CD4-positive, alpha-beta memory T cell (primary cell): ENCODE measurements around the gene LMF2. TPM values are rescaled to one million over a fixed set of nuclear protein-coding genes. Genes with fewer than 3 reads are reported as not detected.

ENCODE experiments used
- CTCF ChIA-PET: fragments of 350-600 bp; sonication (Branson Sonifier 250); formaldehyde crosslinking; loops from one replicate; lab custom pipeline; 2021; ENCODE audit warnings: inconsistent platforms; ENCODE audit not compliant: partially characterized antibody; lab: Charles Lee
- POLR2A ChIA-PET: fragments of 350-600 bp; sonication (Branson Sonifier 250); formaldehyde crosslinking; loops from one replicate; lab custom pipeline; 2021; ENCODE audit not compliant: partially characterized antibody; lab: Charles Lee
- DNase-seq, 5 donors: peaks; one replicate each; pipeline versions ENCODE4 v3.0.0 to v3.0.0-alpha.2; 2020 to 2022; ENCODE audit warnings: mixed read lengths in 1 of 5
- H3K27ac ChIP-seq: one replicate; pipeline ENCODE4 v1.7.0; 2013; ENCODE audit warnings: low read depth, low read length
- H3K27me3 ChIP-seq: 2 replicates; pipeline ENCODE4 v1.7.0; 2013; ENCODE audit warnings: mild to moderate bottlenecking, low read length, moderate library complexity; ENCODE audit not compliant: insufficient read depth
- H3K36me3 ChIP-seq: 2 replicates; pipeline ENCODE4 v1.7.0; 2013; ENCODE audit warnings: mild to moderate bottlenecking, low read length, moderate library complexity; ENCODE audit not compliant: insufficient read depth
- H3K4me1 ChIP-seq: 2 replicates; pipeline ENCODE4 v1.7.0; 2013; ENCODE audit warnings: mild to moderate bottlenecking, low read length, moderate library complexity; ENCODE audit not compliant: insufficient read depth
- H3K4me3 ChIP-seq, 2 donors: one replicate each; pipeline ENCODE4 v1.7.0; 2013; ENCODE audit warnings: low read length in 2 of 2, mild to moderate bottlenecking in 1 of 2
- H3K9me3 ChIP-seq, 2 donors: one replicate each; pipeline ENCODE4 v1.7.0; 2013; ENCODE audit warnings: low read length in 2 of 2, control low read depth in 1 of 2; ENCODE audit not compliant: control insufficient read depth in 1 of 2
- H3K27ac Mint-ChIP-seq, 7 donors: one replicate each; pipeline ENCODE4 v1.8.0; 2020 to 2021; ENCODE audit warnings: mixed read lengths in 7 of 7, mild to moderate bottlenecking in 6 of 7, inconsistent platforms in 3 of 7, moderate library complexity in 3 of 7
- H3K27me3 Mint-ChIP-seq, 2 donors: one replicate each; pipeline ENCODE4 v1.8.0; 2020 to 2021; ENCODE audit warnings: mixed read lengths in 2 of 2
- H3K36me3 Mint-ChIP-seq, 2 donors: one replicate each; pipeline ENCODE4 v1.8.0; 2020 to 2021; ENCODE audit warnings: mixed read lengths in 2 of 2, inconsistent platforms in 1 of 2, mild to moderate bottlenecking in 1 of 2
- H3K4me1 Mint-ChIP-seq, 4 donors: one replicate each; pipeline ENCODE4 v1.8.0; 2020 to 2021; ENCODE audit warnings: mixed read lengths in 4 of 4, mild to moderate bottlenecking in 1 of 4
- H3K4me3 Mint-ChIP-seq, 8 donors: one replicate each; pipeline ENCODE4 v1.8.0; 2020 to 2021; ENCODE audit warnings: mixed read lengths in 8 of 8, mild to moderate bottlenecking in 7 of 8, moderate library complexity in 6 of 8, inconsistent platforms in 3 of 8
- H3K9me3 Mint-ChIP-seq, 8 donors: one replicate each; pipeline ENCODE4 v1.8.0; 2020 to 2021; ENCODE audit warnings: mixed read lengths in 8 of 8, mild to moderate bottlenecking in 5 of 8, inconsistent platforms in 3 of 8, moderate library complexity in 1 of 8
- intact Hi-C: fragments of 100-400 bp; cut with micrococcal nuclease; formaldehyde crosslinking; loops from one replicate; pipeline ENCODE4 v1.15.1; 2023
- polyA plus RNA-seq, 2 donors: library from polyadenylated mRNA; unstranded; fragments of 300-500 nt; fragmentation: Illumina TruSeq; gene quantifications; one replicate each; pipeline ENCODE4 v1.2.3, GENCODE V29; 2021
- total RNA-seq, 2 experiments: library from RNA; stranded (reverse); gene quantifications; one replicate each; pipeline ENCODE4 v1.2.3, GENCODE V29; 2021

The LMF2 gene
- total and polyA plus RNA-seq, 4 experiments from 2014 or later, result 21.7 to 155 (median 93.1) TPM

DNA sequence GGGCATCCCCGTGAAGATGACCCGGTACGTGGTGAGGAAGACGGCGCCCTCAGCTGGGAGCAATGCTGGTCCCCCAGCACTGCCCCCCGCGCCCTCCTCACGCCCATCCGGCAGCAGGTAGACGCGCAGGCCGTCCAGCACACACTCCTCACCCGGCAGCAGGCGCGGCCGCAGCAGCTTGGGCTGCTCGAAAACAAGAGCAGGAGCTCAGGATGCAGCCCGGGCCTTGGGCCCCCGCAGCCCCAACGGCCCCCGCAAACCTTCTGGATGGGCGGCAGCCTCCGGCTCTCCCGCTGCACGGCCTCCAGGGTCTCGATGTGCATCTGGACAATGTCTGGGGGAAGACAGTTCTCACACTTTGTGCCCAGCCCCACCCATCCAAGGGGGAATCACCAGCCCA lies 46.0 kb downstream of the LMF2 start:
- peaks cover 19 to 60% of the 10 kb centered on the region in 2 donors for H3K36me3 Mint-ChIP-seq

DNA sequence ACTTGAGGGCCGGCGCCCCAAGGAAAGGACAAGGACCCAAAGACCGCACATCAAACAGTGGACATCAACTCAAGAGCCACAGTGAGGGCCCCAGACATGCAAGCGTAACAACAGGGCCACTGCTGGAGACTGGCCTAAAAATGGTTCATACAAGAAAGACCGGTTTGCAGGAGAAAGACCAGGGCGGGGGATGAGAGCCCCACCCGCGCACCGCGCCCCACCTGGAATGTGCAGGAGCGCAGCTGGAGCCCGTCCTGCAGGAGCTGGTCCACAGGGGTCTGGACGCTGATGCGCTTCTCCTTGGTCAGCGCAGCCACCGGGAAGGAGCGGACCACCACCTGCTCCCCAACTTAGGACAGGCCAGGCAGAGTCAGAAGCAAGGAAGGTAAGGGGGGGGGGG lies 46.6 kb downstream of the LMF2 start:
- no peak overlapping the region for H3K27ac ChIP-seq
- ChIA-PET POLR2A (interaction anchor here (6.2 kb wide), 1 partner anchor 8 kb away, joined by 38 read pairs; no protein-coding TSS in a partner anchor), CTCF (interaction anchor here (0.8 kb wide), 1 partner anchor 36 kb away, joined by 3 read pairs; no protein-coding TSS in a partner anchor)
- no peak overlapping the region for H3K4me3 ChIP-seq
- no peak for DNase-seq
- peaks cover 0 to 4% (median 0%) of the 10 kb centered on the region in 8 donors for H3K9me3 Mint-ChIP-seq
- no peaks in the 10 kb centered on the region for H3K27me3 ChIP-seq
- peaks cover 80% of the 10 kb centered on the region for H3K36me3 ChIP-seq
- intact Hi-C loops, result no loop called here
- H3K36me3 Mint-ChIP-seq, result peaks cover 19 to 56% of the 10 kb centered on the region in 2 donors
- H3K4me3 Mint-ChIP-seq, result peak overlapping the region in 1 of 8 donors; percentile 31
- H3K27me3 Mint-ChIP-seq, result no peaks in the 10 kb centered on the region
- H3K4me1 Mint-ChIP-seq, result no peaks in the 10 kb centered on the region
- no peaks in the 10 kb centered on the region for H3K9me3 ChIP-seq
- no peaks in the 10 kb centered on the region for H3K4me1 ChIP-seq
- H3K27ac Mint-ChIP-seq, result no peak overlapping the region

More for the DNA sequence above, 46.0 kb downstream of the LMF2 start:
- Histone ChIP-seq H3K4me3 (no peak overlapping the region), H3K36me3 (peaks cover 84% of the 10 kb centered on the region), H3K4me1 (no peaks in the 10 kb centered on the region), H3K27me3 (no peaks in the 10 kb centered on the region), H3K9me3 (no peaks in the 10 kb centered on the region), H3K27ac (no peak overlapping the region)
- ChIA-PET CTCF (interaction anchor here (1.1 kb wide), 1 partner anchor 18 kb away, joined by 4 read pairs; no protein-coding TSS in a partner anchor), POLR2A (interaction anchor here (0.7 to 6.2 kb wide), 2 partner anchors 8 to 20 kb away, joined by 3 to 38 read pairs; no protein-coding TSS in a partner anchor)
- intact Hi-C loops, result no loop called here
- no peaks in the 10 kb centered on the region for H3K27me3 Mint-ChIP-seq
- peaks cover 0 to 4% (median 0%) of the 10 kb centered on the region in 8 donors for H3K9me3 Mint-ChIP-seq
- no peak overlapping the region for H3K4me3 Mint-ChIP-seq
- no peaks in the 10 kb centered on the region for H3K4me1 Mint-ChIP-seq
- H3K27ac Mint-ChIP-seq, result peak overlapping the region in 1 of 7 donors; percentile 68
- no peak for DNase-seq

- Mint-ChIP-seq H3K4me3 (no peak overlapping the region), H3K9me3 (peaks cover 0 to 4% (median 0%) of the 10 kb centered on the region in 8 donors), H3K27me3 (no peaks in the 10 kb centered on the region), H3K36me3 (peaks cover 19 to 58% of the 10 kb centered on the region in 2 donors), H3K4me1 (no peaks in the 10 kb centered on the region), H3K27ac (no peak overlapping the region)
- Histone ChIP-seq H3K36me3 (peaks cover 79% of the 10 kb centered on the region), H3K27me3 (no peaks in the 10 kb centered on the region), H3K9me3 (no peaks in the 10 kb centered on the region), H3K4me1 (no peaks in the 10 kb centered on the region), H3K4me3 (no peak overlapping the region), H3K27ac (no peak overlapping the region)
- CTCF ChIA-PET, result no interaction called here
- intact Hi-C loops, result no loop called here
- POLR2A ChIA-PET, result interaction anchor here (1.3 to 6.2 kb wide), 3 partner anchors 10 to 66 kb away, joined by 3 to 38 read pairs (median 3); partner anchors contain the start of gene SCO2
- no peak for DNase-seq
These were observed 47.9 kb downstream of the LMF2 start for GRCh38 chr22:50459496-50460140.

DNA sequence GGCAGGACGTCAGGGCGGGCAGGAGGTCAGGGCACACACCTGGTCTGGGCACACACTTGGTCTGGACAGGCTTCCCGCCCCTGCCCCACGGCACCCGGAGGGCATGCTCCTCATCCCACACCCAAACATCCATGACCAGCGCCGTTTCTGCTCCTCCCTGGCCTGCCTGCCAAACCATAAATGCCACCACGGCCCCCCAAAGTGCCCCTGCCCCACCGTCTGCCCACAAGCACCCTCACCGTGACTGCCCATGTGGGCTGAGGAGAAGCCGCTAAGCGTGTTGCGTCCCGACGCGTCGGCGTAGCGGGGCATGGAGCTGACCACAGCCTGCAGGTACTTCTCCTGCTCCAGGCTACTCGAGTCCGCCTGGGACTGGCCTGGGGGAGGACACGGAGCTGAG lies 48.5 kb downstream of the LMF2 start:
- intact Hi-C loops, result no loop called here
- POLR2A ChIA-PET, result interaction anchor here (1.3 to 6.2 kb wide), 3 partner anchors 10 to 67 kb away, joined by 3 to 38 read pairs (median 3); partner anchors contain the start of gene SCO2
- H3K36me3 Mint-ChIP-seq, result peaks cover 18 to 58% of the 10 kb centered on the region in 2 donors

DNA sequence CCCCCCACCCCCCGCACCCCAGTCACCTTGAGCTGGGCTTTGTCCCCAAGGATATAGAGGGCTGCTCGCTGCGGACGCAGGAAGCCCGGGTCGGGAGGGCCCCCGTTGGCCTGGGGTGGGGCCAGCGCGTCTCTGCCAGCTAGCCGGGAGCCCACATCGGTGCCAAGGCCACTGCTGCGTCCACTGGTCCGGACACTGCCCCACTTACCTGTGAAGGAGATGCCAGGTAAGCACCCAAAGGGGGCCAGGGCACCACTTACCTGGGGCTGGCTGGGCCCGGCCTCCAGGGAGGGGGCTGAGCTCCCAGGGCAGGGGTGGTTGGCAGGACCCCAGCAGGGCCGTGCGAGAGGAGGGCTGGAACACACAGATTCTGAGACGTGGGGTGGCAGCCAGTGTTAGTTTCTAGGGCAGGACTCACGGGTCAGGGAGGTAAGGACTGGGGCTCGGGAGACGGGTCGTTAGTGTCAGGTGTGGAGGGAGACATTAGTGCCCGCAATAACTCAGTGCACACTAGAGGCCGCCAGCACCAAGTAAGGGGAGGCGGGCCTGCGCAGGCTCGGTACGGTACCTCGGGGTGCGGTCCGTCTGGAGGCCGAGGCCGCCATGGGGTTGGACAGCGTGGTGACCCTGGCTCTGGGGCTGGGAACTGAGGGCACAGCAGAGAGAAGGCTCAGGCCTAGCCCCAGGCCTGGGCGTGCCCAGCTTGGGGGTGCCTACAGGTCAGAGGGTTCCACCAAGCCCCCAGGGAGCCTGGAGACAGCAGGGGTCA lies 50.9 kb downstream of the LMF2 start:
- no peak overlapping the region for H3K4me3 Mint-ChIP-seq
- H3K36me3 Mint-ChIP-seq, result peaks cover 16 to 58% of the 10 kb centered on the region in 2 donors
- ChIA-PET CTCF (interaction anchor here (0.5 to 1.7 kb wide), 2 partner anchors 14 to 41 kb away, joined by 3 to 6 read pairs; no protein-coding TSS in a partner anchor), POLR2A (interaction anchor here (1.2 to 6.2 kb wide), 4 partner anchors 13 to 69 kb away, joined by 3 to 38 read pairs (median 4); partner anchors contain the start of gene SCO2)
- Histone ChIP-seq H3K27ac (no peak overlapping the region), H3K4me1 (no peaks in the 10 kb centered on the region), H3K9me3 (no peaks in the 10 kb centered on the region), H3K27me3 (no peaks in the 10 kb centered on the region), H3K4me3 (no peak overlapping the region), H3K36me3 (peaks cover 61% of the 10 kb centered on the region)
- intact Hi-C loops, result no loop called here
- peak overlapping the region in 1 of 7 donors; percentile 19 for H3K27ac Mint-ChIP-seq
- no peak for DNase-seq
- peaks cover 0 to 7% (median 0%) of the 10 kb centered on the region in 8 donors for H3K9me3 Mint-ChIP-seq
- H3K27me3 Mint-ChIP-seq, result no peaks in the 10 kb centered on the region
- H3K4me1 Mint-ChIP-seq, result peaks cover 0 to 6% (median 2%) of the 10 kb centered on the region in 4 donors

More for the DNA sequence above, 48.5 kb downstream of the LMF2 start:
- no peak overlapping the region for H3K4me3 ChIP-seq
- no peak overlapping the region for H3K27ac ChIP-seq
- Mint-ChIP-seq H3K4me3 (no peak overlapping the region), H3K9me3 (peaks cover 0 to 4% (median 0%) of the 10 kb centered on the region in 8 donors), H3K4me1 (no peaks in the 10 kb centered on the region), H3K27ac (peak overlapping the region in 1 of 7 donors; percentile 70), H3K27me3 (no peaks in the 10 kb centered on the region)
- no peaks in the 10 kb centered on the region for H3K9me3 ChIP-seq
- no peak for DNase-seq
- peaks cover 79% of the 10 kb centered on the region for H3K36me3 ChIP-seq
- H3K4me1 ChIP-seq, result no peaks in the 10 kb centered on the region
- CTCF ChIA-PET, result interaction anchor here (1.2 kb wide), 1 partner anchor 14 kb away, joined by 5 read pairs; no protein-coding TSS in a partner anchor
- H3K27me3 ChIP-seq, result no peaks in the 10 kb centered on the region

GRCh38 chr22:50456026-50456425 lies 51.5 kb downstream of the LMF2 start:
- peaks cover 22 to 61% of the 10 kb centered on the region in 2 donors for H3K36me3 Mint-ChIP-seq
- Histone ChIP-seq H3K27ac (no peak overlapping the region), H3K4me1 (no peaks in the 10 kb centered on the region), H3K27me3 (no peaks in the 10 kb centered on the region), H3K9me3 (no peaks in the 10 kb centered on the region), H3K36me3 (peaks cover 56% of the 10 kb centered on the region), H3K4me3 (no peak overlapping the region)
- POLR2A ChIA-PET, result interaction anchor here (1.2 to 6.2 kb wide), 4 partner anchors 13 to 70 kb away, joined by 3 to 38 read pairs (median 4); partner anchors contain the start of gene SCO2
- H3K27ac Mint-ChIP-seq, result peak overlapping the region in 1 of 7 donors; percentile 48
- peaks cover 0 to 7% (median 0%) of the 10 kb centered on the region in 8 donors for H3K9me3 Mint-ChIP-seq
- intact Hi-C loops, result no loop called here
- no peak overlapping the region for H3K4me3 Mint-ChIP-seq
- no peaks in the 10 kb centered on the region for H3K27me3 Mint-ChIP-seq
- CTCF ChIA-PET, result interaction anchor here (1.7 kb wide), 1 partner anchor 42 kb away, joined by 6 read pairs; no protein-coding TSS in a partner anchor
- peaks cover 0 to 6% (median 3%) of the 10 kb centered on the region in 4 donors for H3K4me1 Mint-ChIP-seq
- no peak for DNase-seq
